Large intestine (tissue), 3 donors: ENCODE measurements around the gene AVPI1. TPM values are rescaled to one million over a fixed set of nuclear protein-coding genes. Genes with fewer than 3 reads are reported as not detected.

Source experiments
- DNase-seq, 2 donors: peaks; one replicate each; pipeline versions ENCODE4 v3.0.0 to v3.0.0-alpha.2; 2013
- H3K27ac ChIP-seq: one replicate; pipeline ENCODE4 v1.5.1; 2013; ENCODE audit warnings: low read length
- H3K27me3 ChIP-seq: 2 replicates; pipeline ENCODE4 v1.6.1; 2013; ENCODE audit warnings: low read length; ENCODE audit not compliant: control insufficient read depth, insufficient read depth
- H3K36me3 ChIP-seq: 2 replicates; pipeline ENCODE4 v1.6.1; 2013; ENCODE audit warnings: low read length; ENCODE audit not compliant: control insufficient read depth, insufficient read depth
- H3K4me1 ChIP-seq: one replicate; pipeline ENCODE4 v1.6.1; 2013; ENCODE audit warnings: low read length; ENCODE audit not compliant: control insufficient read depth, insufficient read depth
- H3K4me3 ChIP-seq: one replicate; pipeline ENCODE4 v1.5.1; 2013; ENCODE audit warnings: low read length
- H3K9me3 ChIP-seq: one replicate; pipeline ENCODE4 v1.6.1; 2013; ENCODE audit warnings: mild to moderate bottlenecking, low read depth, low read length, moderate library complexity; ENCODE audit not compliant: control insufficient read depth
- WGBS: methylation state at CpG from one replicate; pipeline ENCODE4 v1.1.5; 2013; ENCODE audit warnings: low lambda C conversion rate; ENCODE audit not compliant: insufficient coverage; 5-methylcytosine and 5-hydroxymethylcytosine counted together
- polyA plus RNA-seq: library from polyadenylated mRNA; unstranded; fragments of 120-200 nt; gene quantifications from one replicate; pipeline ENCODE4 v1.2.1, GENCODE V29; 2013

Gene AVPI1
- polyA plus RNA-seq, 1 donor: 56.5 TPM

DNA sequence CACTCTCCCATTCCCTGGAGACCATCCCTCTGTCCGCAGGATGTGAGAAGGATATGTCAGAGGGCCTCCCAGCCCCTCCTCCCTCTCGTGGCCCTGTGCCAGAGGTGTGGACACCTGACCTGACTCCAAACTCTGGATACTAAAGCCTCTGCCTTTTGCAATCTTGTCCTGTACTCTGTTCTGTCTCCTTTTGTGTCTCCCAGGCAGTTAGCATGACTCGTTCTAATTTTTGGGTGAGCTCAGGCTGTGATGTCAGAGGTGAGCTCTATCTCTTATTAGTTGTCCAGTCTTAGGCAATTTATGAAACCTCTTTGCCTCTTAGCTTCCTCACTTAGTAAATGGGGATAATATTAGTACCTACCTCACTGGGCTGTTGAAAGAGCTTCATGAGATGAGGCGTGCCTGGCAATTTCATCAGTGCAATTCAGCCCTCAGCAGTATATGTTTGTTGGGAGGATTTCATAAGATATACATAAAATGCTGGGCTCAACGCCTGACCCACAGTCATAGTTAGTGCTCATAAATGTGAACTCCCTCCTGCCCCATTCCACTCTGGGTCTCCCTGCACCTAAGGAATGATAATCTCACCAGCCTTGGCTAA is 37.4 kb upstream of the AVPI1 start:
- DNase-seq: peak in 1 of 2 donors; percentile 51
- Histone ChIP-seq H3K27ac (peak overlapping the region; percentile 2), H3K4me3 (no peak overlapping the region), H3K36me3 (no peaks in the 10 kb centered on the region), H3K9me3 (no peaks in the 10 kb centered on the region), H3K4me1 (peaks cover 14% of the 10 kb centered on the region), H3K27me3 (no peaks in the 10 kb centered on the region)
- no CpG with 5 or more reads among the region's 5 CpGs for WGBS

GRCh38 chr10:97723001-97723400 is 36.0 kb upstream of the AVPI1 start:
- no peak for DNase-seq
- Histone ChIP-seq H3K36me3 (peaks cover 3% of the 10 kb centered on the region), H3K4me3 (no peak overlapping the region), H3K4me1 (peaks cover 28% of the 10 kb centered on the region), H3K27ac (no peak overlapping the region), H3K27me3 (no peaks in the 10 kb centered on the region), H3K9me3 (no peaks in the 10 kb centered on the region)
- no CpG with 5 or more reads among the region's 3 CpGs for WGBS

- Histone ChIP-seq H3K27ac (peak overlapping the region; percentile 50), H3K9me3 (no peaks in the 10 kb centered on the region), H3K27me3 (no peaks in the 10 kb centered on the region), H3K36me3 (peaks cover 12% of the 10 kb centered on the region), H3K4me3 (no peak overlapping the region), H3K4me1 (peaks cover 32% of the 10 kb centered on the region)
- no CpG with 5 or more reads among the region's 12 CpGs for WGBS
- DNase-seq: peak in 1 of 2 donors; percentile 82
Observed at GRCh38 chr10:97721871-97722780, 35.1 kb upstream of the AVPI1 start.

DNA sequence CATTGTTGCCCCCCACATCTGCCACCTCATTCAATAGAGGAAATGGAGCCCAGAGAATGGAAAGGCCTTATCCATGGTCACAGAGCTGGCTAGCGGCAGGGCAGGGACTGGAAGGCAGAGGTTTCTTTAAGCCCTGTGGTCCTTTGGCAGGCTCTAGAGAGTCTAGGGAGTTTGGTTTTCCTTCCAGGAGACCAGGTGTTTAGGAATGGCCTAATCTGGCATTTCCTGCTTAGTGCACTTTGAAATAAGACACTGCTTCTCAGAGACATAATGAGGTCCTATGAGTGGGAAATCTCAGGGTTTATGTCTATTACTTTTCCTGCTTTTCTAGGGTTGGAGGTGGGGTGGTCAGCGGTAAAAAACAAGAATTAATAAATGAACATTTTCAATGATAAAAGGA is 32.6 kb upstream of the AVPI1 start:
- Histone ChIP-seq H3K27me3 (no peaks in the 10 kb centered on the region), H3K9me3 (no peaks in the 10 kb centered on the region), H3K36me3 (peaks cover 20% of the 10 kb centered on the region), H3K4me3 (no peak overlapping the region), H3K4me1 (peaks cover 43% of the 10 kb centered on the region), H3K27ac (peak overlapping the region; percentile 91)
- DNase-seq: no peak
- WGBS: 83% methylated on average over 1 of the region's 2 CpGs

- 0% methylated on average over 1 of the region's 8 CpGs for WGBS
- peak overlapping the region; percentile 91 for H3K27ac ChIP-seq
Observed at GRCh38 chr10:97718659-97719142, 31.7 kb upstream of the AVPI1 start.

DNA sequence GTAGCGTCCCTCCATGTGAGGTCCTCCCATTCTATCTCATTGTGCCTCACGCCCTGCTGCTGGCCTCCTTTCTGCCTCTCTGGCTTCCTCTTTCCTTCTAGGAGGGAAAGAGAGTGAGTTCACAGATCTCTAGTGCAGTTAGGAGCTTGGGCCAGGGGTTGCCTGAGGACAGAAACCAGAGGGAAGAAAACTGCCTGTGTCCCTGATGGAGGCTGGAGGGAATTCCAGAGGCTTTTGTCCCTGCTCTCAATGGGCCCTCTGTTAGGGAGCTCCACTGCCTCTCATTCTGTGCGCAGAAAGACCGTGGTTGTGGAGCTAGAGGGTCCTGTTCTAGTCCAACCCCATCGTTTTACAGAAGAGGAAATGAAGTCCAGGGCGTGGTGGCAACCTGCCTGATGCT is 31.1 kb upstream of the AVPI1 start:
- peaks cover 44% of the 10 kb centered on the region for H3K4me1 ChIP-seq
- no peaks in the 10 kb centered on the region for H3K27me3 ChIP-seq
- H3K4me3 ChIP-seq: no peak overlapping the region
- peaks cover 20% of the 10 kb centered on the region for H3K36me3 ChIP-seq
- WGBS: no CpG with 5 or more reads among the region's 6 CpGs
- DNase-seq: no peak
- H3K27ac ChIP-seq: peak overlapping the region; percentile 91
- H3K9me3 ChIP-seq: no peaks in the 10 kb centered on the region

More at GRCh38 chr10:97718659-97719142, 31.7 kb upstream of the AVPI1 start:
- peak; percentile 92 to 99 for DNase-seq
- peaks cover 20% of the 10 kb centered on the region for H3K36me3 ChIP-seq
- H3K27me3 ChIP-seq: no peaks in the 10 kb centered on the region
- no peaks in the 10 kb centered on the region for H3K9me3 ChIP-seq
- H3K4me1 ChIP-seq: peaks cover 43% of the 10 kb centered on the region
- no peak overlapping the region for H3K4me3 ChIP-seq

DNA sequence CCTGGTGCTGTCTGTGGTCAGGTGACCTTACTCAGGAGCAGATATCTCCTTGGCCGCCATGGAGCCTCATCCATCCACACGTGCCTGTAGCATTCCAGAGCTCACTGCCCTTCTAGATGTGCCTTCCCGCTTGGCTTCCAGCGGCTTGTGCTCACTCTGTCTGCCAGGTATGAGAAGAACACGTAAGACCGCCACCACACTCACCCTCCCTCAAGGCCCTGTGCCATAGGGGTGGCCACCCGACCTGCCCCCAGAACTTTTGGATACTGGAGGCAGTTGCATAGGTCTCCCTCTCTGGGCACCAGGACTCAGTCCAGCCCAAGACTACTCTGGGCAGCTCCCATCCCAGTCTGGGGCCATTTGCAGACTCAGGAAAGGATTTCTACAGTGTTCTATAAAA is 30.6 kb upstream of the AVPI1 start:
- Histone ChIP-seq H3K9me3 (no peaks in the 10 kb centered on the region), H3K36me3 (peaks cover 20% of the 10 kb centered on the region), H3K4me1 (peaks cover 48% of the 10 kb centered on the region), H3K4me3 (no peak overlapping the region), H3K27ac (peak overlapping the region; percentile 91), H3K27me3 (no peaks in the 10 kb centered on the region)
- no peak for DNase-seq
- WGBS: no CpG with 5 or more reads among the region's 7 CpGs

DNA sequence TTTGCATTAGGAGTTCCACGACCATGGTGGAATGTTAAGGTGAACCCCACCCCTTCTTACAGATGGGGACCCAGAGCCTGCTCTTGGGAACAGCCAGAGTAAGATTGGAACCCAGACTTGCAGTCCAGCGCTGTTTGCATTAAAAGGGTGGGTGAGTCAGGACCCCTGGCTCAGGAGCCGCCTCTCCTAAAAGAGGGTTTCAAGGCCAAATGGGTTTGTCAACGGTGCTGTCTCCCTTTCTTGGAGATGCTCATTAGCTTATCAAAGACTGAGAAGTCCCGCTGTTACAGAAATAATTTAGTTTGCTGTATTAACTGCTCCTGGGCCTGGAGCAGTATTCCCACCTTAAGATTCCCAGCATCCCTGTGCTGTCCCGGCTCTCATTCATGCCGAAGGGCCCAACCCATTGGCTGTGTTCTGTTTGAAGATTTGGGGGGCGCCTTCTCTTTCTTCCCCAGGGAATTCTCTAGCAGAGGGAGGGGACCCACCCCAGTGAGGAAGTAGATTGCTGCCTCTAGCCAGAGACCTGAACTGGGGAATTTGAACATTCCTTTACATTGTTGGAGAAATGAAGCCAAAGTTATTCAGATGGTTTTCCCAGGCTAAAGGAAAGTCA is 28.3 kb upstream of the AVPI1 start:
- peak overlapping the region; percentile 82 for H3K27ac ChIP-seq
- no peaks in the 10 kb centered on the region for H3K27me3 ChIP-seq
- WGBS: no CpG with 5 or more reads among the region's 8 CpGs
- no peak for DNase-seq
- H3K9me3 ChIP-seq: no peaks in the 10 kb centered on the region
- peaks cover 38% of the 10 kb centered on the region for H3K4me1 ChIP-seq
- peak overlapping the region; percentile 72 for H3K4me3 ChIP-seq
- peaks cover 20% of the 10 kb centered on the region for H3K36me3 ChIP-seq

DNA sequence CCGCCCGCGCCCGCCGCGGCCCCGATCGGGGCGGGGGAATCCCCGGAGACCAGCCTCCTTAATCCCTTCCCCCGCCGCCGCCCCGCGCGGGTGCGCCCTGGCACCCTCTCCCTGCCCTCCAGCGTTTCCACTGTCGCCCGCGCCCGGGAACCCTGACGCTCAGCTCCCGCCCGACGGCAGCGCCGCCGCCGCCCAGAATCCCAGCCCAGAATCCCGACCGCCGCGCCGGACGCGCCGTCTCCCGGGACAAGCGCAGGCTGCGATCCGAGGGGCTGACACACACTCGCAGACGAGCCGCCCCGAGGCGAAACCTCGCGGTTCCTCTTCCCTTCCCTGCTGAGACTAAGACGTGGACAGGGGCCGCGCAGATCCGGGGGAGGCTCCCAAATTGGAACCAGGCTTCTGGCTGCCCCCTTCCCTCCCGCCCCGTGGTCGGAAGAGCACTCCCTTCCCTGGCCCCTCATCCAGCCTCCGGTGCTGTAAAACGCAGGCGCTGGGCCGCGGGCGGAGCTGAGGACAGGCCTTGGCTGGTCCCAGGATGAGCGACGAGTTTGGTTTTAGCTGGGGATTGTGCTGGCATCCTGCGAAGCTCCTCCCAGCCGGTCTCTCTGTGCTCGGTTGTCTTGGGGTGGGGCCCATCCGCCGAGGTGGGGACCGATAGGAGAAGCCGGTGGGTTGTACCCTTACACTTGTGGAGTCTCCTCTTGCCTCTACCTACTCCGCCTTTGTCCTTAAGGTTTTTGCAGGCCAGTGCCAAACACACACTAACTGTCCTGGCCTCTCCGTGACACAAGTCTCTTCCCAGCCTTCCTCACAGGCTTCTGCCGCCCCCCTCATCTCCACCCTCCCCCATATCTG is 27.6 kb upstream of the AVPI1 start:
- WGBS: no CpG with 5 or more reads among the region's 74 CpGs
- Histone ChIP-seq H3K4me3 (peak overlapping the region; percentile 72), H3K36me3 (peaks cover 20% of the 10 kb centered on the region), H3K4me1 (peaks cover 36% of the 10 kb centered on the region), H3K27me3 (no peaks in the 10 kb centered on the region), H3K27ac (peak overlapping the region; percentile 82), H3K9me3 (no peaks in the 10 kb centered on the region)
- peak in 1 of 2 donors; percentile 77 for DNase-seq
